ENCODE data around the gene PTPA.

Gene PTPA

GRCh38 chr9:129174724-129175514, 63.7 kb downstream of the PTPA start:
- Histone ChIP-seq H4K20me1 (ENCODE audit: insufficient read depth, low read length) (no peaks in the 10 kb centered on the region), H3K4me3 (ENCODE audit: low read length) (peak overlapping the region; percentile 79), H3K9me3 (ENCODE audit: insufficient read depth, low read length) (no peaks in the 10 kb centered on the region), H3K4me2 (ENCODE audit: low read length) (peak overlapping the region; percentile 100), H3K27me3 (ENCODE audit: low read depth, low read length) (peaks cover 56% of the 10 kb centered on the region), H3K27ac (ENCODE audit: low read length) (no peak overlapping the region), H3K9ac (ENCODE audit: low read length) (peak overlapping the region; percentile 57), H3K79me2 (ENCODE audit: low read length) (no peaks in the 10 kb centered on the region), H3K36me3 (replicated peaks; ENCODE audit: low read depth, low read length) (no peaks in the 10 kb centered on the region), H2AFZ (ENCODE audit: low read depth, low read length) (peak overlapping the region; percentile 77), H3K4me1 (ENCODE audit: low read length) (peaks cover 12% of the 10 kb centered on the region; the same call in 1 of the 2 replicates)
- TF ChIP-seq EZH2phosphoT487 (IDR thresholded peaks at IDR 0.05; ENCODE audit: low read depth) (no peak), CTCF (IDR thresholded peaks at IDR 0.05; ENCODE audit: low read depth, low read length) (no peak)

GRCh38 chr9:129175515-129175824, 64.3 kb downstream of the PTPA start:
- TF ChIP-seq CTCF (IDR thresholded peaks at IDR 0.05; ENCODE audit: low read depth, low read length): no peak
- no peak for TF ChIP-seq EZH2phosphoT487 (IDR thresholded peaks at IDR 0.05; ENCODE audit: low read depth)

GRCh38 chr9:129175825-129176633, 64.8 kb downstream of the PTPA start:
- H4K20me1 ChIP-seq (ENCODE audit: insufficient read depth, low read length): no peaks in the 10 kb centered on the region
- peaks cover 46% of the 10 kb centered on the region for H3K27me3 ChIP-seq (ENCODE audit: low read depth, low read length)
- peak overlapping the region; percentile 77 for H2AFZ ChIP-seq (ENCODE audit: low read depth, low read length)
- peaks cover 12% of the 10 kb centered on the region; the same call in 1 of the 2 replicates for H3K4me1 ChIP-seq (ENCODE audit: low read length)
- peak overlapping the region; percentile 62 for H3K9ac ChIP-seq (ENCODE audit: low read length)
- no peaks in the 10 kb centered on the region for H3K9me3 ChIP-seq (ENCODE audit: insufficient read depth, low read length)
- no peaks in the 10 kb centered on the region for H3K36me3 ChIP-seq (replicated peaks; ENCODE audit: low read depth, low read length)
- peak overlapping the region; percentile 79 for H3K4me3 ChIP-seq (ENCODE audit: low read length)
- TF ChIP-seq EZH2phosphoT487 (IDR thresholded peaks at IDR 0.05; ENCODE audit: low read depth) (no peak), CTCF (IDR thresholded peaks at IDR 0.05; ENCODE audit: low read depth, low read length) (no peak)
- no peaks in the 10 kb centered on the region for H3K79me2 ChIP-seq (ENCODE audit: low read length)
- peak overlapping the region; percentile 100 for H3K4me2 ChIP-seq (ENCODE audit: low read length)
- peak overlapping the region; percentile 26 for H3K27ac ChIP-seq (ENCODE audit: low read length)

More at GRCh38 chr9:129175515-129175824, 64.3 kb downstream of the PTPA start:
- Histone ChIP-seq H2AFZ (ENCODE audit: low read depth, low read length) (peak overlapping the region; percentile 77), H3K9ac (ENCODE audit: low read length) (peak overlapping the region; percentile 57), H3K27me3 (ENCODE audit: low read depth, low read length) (peaks cover 52% of the 10 kb centered on the region), H4K20me1 (ENCODE audit: insufficient read depth, low read length) (no peaks in the 10 kb centered on the region), H3K36me3 (replicated peaks; ENCODE audit: low read depth, low read length) (no peaks in the 10 kb centered on the region), H3K4me2 (ENCODE audit: low read length) (peak overlapping the region; percentile 100), H3K79me2 (ENCODE audit: low read length) (no peaks in the 10 kb centered on the region), H3K4me3 (ENCODE audit: low read length) (peak overlapping the region; percentile 79), H3K4me1 (ENCODE audit: low read length) (peaks cover 12% of the 10 kb centered on the region; the same call in 1 of the 2 replicates), H3K27ac (ENCODE audit: low read length) (peak overlapping the region; percentile 26), H3K9me3 (ENCODE audit: insufficient read depth, low read length) (no peaks in the 10 kb centered on the region)
